MCF 10A (cell line): ENCODE data around the gene PEX19. TPM values are rescaled to one million over a fixed set of nuclear protein-coding genes. Genes with fewer than 3 reads are reported as not detected.

Experiments used
- BruUV-seq: library from RNA; stranded (reverse); fragments of 400-500 nt; replicated peaks from 2 replicates; lab custom pipeline; 2021; lab: Mats Ljungman, UMichigan
- CTCF ChIA-PET: fragments of 300-600 bp; sonication (Branson Sonifier 250); formaldehyde crosslinking; extraction: SDS; loops from one replicate; lab custom pipeline; 2021; ENCODE audit warnings: antibody characterized with exemption, inconsistent platforms; lab: Yijun Ruan, JAX
- POLR2A ChIA-PET: fragments of 300-600, 350-650 bp; sonication (Branson Sonifier 250); formaldehyde crosslinking; extraction: SDS; loops from one replicate; lab custom pipeline; 2020; ENCODE audit warnings: antibody characterized with exemption, inconsistent platforms; lab: Yijun Ruan, JAX
- DNase-seq: peaks from one replicate; pipeline ENCODE4 v3.0.0-alpha.2; 2018; ENCODE audit not compliant: unreplicated experiment
- H3K27ac Mint-ChIP-seq: one replicate; pipeline ENCODE4 v1.8.0; 2022; ENCODE audit warnings: mild to moderate bottlenecking, low read depth, mixed read lengths; ENCODE audit not compliant: unreplicated experiment
- H3K27me3 Mint-ChIP-seq: one replicate; pipeline ENCODE4 v1.8.0; 2022; ENCODE audit warnings: mixed read lengths; ENCODE audit not compliant: insufficient read depth, unreplicated experiment
- H3K36me3 Mint-ChIP-seq: one replicate; pipeline ENCODE4 v1.8.0; 2022; ENCODE audit warnings: mild to moderate bottlenecking, moderate library complexity, mixed read lengths; ENCODE audit not compliant: insufficient read depth, unreplicated experiment
- H3K4me1 Mint-ChIP-seq: one replicate; pipeline ENCODE4 v1.8.0; 2022; ENCODE audit warnings: mixed read lengths; ENCODE audit not compliant: insufficient read depth, unreplicated experiment
- H3K4me3 Mint-ChIP-seq: one replicate; pipeline ENCODE4 v1.8.0; 2022; ENCODE audit warnings: mild to moderate bottlenecking, moderate library complexity, mixed read lengths; ENCODE audit not compliant: unreplicated experiment
- H3K9me3 Mint-ChIP-seq: one replicate; pipeline ENCODE4 v1.8.0; 2022; ENCODE audit warnings: mixed read lengths; ENCODE audit not compliant: unreplicated experiment
- CTCF ChIP-seq: fragments of 200-600 bp; IDR thresholded peaks from one replicate; pipeline ENCODE4 v1.8.0; 2022; ENCODE audit warnings: antibody characterized with exemption, mild to moderate bottlenecking; ENCODE audit not compliant: unreplicated experiment
- intact Hi-C: fragments of 100-400 bp; cut with micrococcal nuclease; formaldehyde crosslinking; loops from 2 replicates; pipeline ENCODE4 v1.14.1; 2022
- total RNA-seq: library from RNA; stranded (reverse); gene quantifications from 2 replicates; pipeline ENCODE4 v1.2.3, GENCODE V29; 2022

The PEX19 gene
- total RNA-seq, 1 experiment from 2014 or later, result 61.2 TPM

DNA sequence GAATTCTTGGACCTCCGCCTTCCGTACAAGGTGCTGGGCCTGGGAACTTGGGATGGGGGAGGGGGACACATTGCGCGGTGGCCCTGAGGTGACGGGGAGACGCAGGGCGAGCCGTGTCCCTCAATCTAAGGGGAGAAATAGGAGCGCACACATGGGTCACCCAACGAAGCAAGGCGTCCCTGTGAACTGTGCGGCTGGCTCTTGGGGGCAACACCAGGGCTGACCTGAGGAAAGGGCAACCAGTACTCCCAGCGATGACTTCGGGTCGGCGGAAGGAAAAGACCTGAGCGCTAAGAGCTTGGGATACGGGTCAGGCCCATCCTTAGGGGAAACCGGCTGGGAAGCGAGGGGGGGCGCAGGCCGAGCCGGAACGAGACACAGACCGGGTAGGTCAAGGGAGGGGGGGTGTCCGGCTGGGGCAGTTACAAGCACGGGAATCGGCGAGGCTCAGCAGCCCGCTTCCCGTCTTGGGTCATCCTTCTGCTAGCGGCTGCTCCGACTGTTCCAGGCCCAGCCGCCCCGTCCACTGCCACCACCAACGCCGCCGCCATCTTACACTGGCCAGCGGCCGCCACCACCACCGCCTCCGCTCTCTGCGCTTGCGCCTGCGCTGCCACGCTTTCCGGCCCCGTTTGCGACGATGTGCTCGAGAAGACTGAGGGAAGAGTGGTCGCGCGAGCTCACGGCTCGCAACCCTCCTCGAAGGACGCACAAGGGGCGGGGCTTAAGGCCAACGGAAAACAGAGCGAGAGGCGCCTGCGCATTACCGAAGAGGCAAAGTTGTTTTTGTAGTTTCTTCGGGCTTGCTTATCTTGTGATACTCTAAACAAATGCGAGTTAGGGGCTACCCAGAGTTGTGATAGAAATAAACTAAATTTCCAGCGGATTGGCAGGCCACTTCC lies 22.8 kb downstream of the PEX19 start, which contains the start of gene DCAF8:
Gene DCAF8 (minus strand): TSS at position 657 of the 902 bp plus-strand sequence. CDS start 18,541 bp downstream, outside the sequence.
- BruUV-seq, result TSS peak; percentile 44
- ChIA-PET POLR2A (interaction anchor here (0.6 to 9.8 kb wide), 59 partner anchors 11 to 996 kb away, joined by 3 to 247 read pairs (median 4); partner anchors contain the start of genes ARHGAP30, COPA, F11R and IGSF8), CTCF (interaction anchor here (0.6 to 12.2 kb wide), 13 partner anchors 11 to 1056 kb away, joined by 3 to 133 read pairs (median 4); partner anchors contain the start of gene PEX19)
- no peak for TF ChIP-seq CTCF
- H3K36me3 Mint-ChIP-seq, result peaks cover 36% of the 10 kb centered on the region
- H3K27me3 Mint-ChIP-seq, result peaks cover 8% of the 10 kb centered on the region
- peak within 1 kb of the TSS; percentile 97 for H3K4me3 Mint-ChIP-seq
- peak; percentile 99 for DNase-seq
- H3K9me3 Mint-ChIP-seq, result no peaks in the 10 kb centered on the region
- intact Hi-C loops, result no loop called here
- peaks cover 28% of the 10 kb centered on the region for H3K4me1 Mint-ChIP-seq
- H3K27ac Mint-ChIP-seq, result peak within 1 kb of the TSS; percentile 100

GRCh38 chr1:160261556-160261892 lies 23.4 kb downstream of the PEX19 start:
- CTCF ChIA-PET, result interaction anchor here (0.6 to 12.2 kb wide), 11 partner anchors 10 to 165 kb away, joined by 3 to 133 read pairs (median 4); no protein-coding TSS in a partner anchor
- no peak for TF ChIP-seq CTCF
- POLR2A ChIA-PET, result interaction anchor here (0.6 to 9.8 kb wide), 44 partner anchors 10 to 1226 kb away, joined by 3 to 247 read pairs (median 5); partner anchors contain the start of genes COPA, F11R, IGSF8 and NCSTN
- H3K4me1 Mint-ChIP-seq, result peaks cover 28% of the 10 kb centered on the region
- BruUV-seq, result no TSS peak
- H3K4me3 Mint-ChIP-seq, result peak overlapping the region; percentile 97
- no peaks in the 10 kb centered on the region for H3K9me3 Mint-ChIP-seq
- H3K27ac Mint-ChIP-seq, result peak overlapping the region; percentile 100
- intact Hi-C loops, result no loop called here
- DNase-seq, result peak; percentile 86
- H3K36me3 Mint-ChIP-seq, result peaks cover 36% of the 10 kb centered on the region
- H3K27me3 Mint-ChIP-seq, result peaks cover 2% of the 10 kb centered on the region

DNA sequence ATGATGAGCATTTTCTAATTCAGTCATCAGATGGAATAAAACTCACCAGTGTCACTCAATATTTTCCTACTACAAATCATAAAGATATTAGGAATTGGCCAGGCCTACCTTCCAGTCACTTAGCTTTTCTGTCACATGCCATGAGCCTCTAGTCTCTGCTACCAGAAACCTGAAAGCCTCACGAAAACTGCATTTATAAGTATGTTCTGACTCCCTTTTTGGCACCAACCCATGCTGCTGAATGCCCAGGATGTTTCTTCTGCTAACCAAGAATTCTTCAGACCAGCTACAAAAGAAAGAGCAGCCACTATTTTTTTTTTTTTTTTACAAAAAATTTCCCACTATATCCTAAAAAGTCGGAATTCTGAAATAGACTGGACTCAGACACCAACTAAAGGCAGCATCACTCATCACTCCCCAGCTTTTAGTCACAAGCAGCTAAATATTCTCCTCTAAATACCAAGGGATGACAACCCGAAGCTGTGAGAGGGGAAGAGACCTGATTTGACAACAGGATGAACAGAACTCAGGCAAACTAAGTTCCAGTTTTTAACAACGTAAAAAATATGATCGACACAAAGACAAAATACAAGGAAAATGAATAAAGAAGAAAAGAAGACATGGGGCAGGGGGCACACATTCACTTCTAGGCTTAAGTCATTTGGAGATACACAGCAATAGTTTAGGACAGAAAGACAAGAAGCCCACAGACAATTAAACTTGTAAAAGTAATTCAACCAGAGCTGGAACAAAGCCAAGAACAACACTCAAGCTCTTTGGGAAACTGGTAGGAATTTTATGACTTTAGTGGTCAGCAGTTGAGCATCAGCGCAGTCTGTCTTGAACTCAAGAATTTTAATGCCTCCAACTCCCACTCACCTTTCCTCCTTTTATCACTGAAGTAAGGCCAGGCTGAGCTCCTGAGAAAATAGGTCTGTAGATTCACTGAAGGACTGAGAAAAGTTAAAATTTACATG lies 24.2 kb downstream of the PEX19 start:
- TF ChIP-seq CTCF, result no peak
- peak overlapping the region; percentile 97 for H3K4me3 Mint-ChIP-seq
- intact Hi-C loops, result no loop called here
- H3K4me1 Mint-ChIP-seq, result peaks cover 33% of the 10 kb centered on the region
- H3K9me3 Mint-ChIP-seq, result no peaks in the 10 kb centered on the region
- CTCF ChIA-PET, result interaction anchor here (0.6 to 12.2 kb wide), 19 partner anchors 9 to 175 kb away, joined by 3 to 133 read pairs (median 4); partner anchors contain the start of gene PEX19
- POLR2A ChIA-PET, result interaction anchor here (0.6 to 9.8 kb wide), 42 partner anchors 9 to 1227 kb away, joined by 3 to 247 read pairs (median 5); partner anchors contain the start of genes F11R, IGSF8, PEA15 and PEX19
- peak; percentile 87 for DNase-seq
- H3K36me3 Mint-ChIP-seq, result peaks cover 43% of the 10 kb centered on the region
- no TSS peak for BruUV-seq
- H3K27ac Mint-ChIP-seq, result peak overlapping the region; percentile 100
- no peaks in the 10 kb centered on the region for H3K27me3 Mint-ChIP-seq
